ENCODE measurements around the gene COL16A1. TPM values are rescaled to one million over a fixed set of nuclear protein-coding genes. Genes with fewer than 3 reads are reported as not detected.

Gene COL16A1
- total and polyA plus RNA-seq, 2 of the 13 experiments (the other 11 are each of a cell fraction or from before 2014, with no cell fraction given): 4.3 to 12.2 TPM

- ATAC-seq (no peak), DNase-seq (ENCODE audit: low spot score) (no peak), FAIRE-seq (no peak)
- POLR2A ChIA-PET: interaction anchor here (2.1 kb wide), 1 partner anchor 27 kb away, joined by 7 read pairs; the partner anchor contains the start of gene COL16A1
- Histone ChIP-seq H3K4me3 (replicated peaks in 1 of 3; ENCODE audit: insufficient read depth in 1 of 3, low read depth in 2 of 3, low read length in 3 of 3) (no peak overlapping the region), H3K36me3 (replicated peaks in 1 of 2; ENCODE audit: control insufficient read depth in 1 of 2, insufficient read depth in 2 of 2, low read length in 2 of 2) (no peaks in the 10 kb centered on the region), H4K20me1 (ENCODE audit: insufficient read depth, low read length) (no peaks in the 10 kb centered on the region), H3K9me3 (ENCODE audit: low read length) (no peaks in the 10 kb centered on the region), H3K79me2 (ENCODE audit: insufficient read depth, low read length) (no peaks in the 10 kb centered on the region), H3K27ac (ENCODE audit: extremely low read length, insufficient read depth, low read length) (no peak overlapping the region), H3K4me2 (ENCODE audit: low read depth, low read length) (no peak overlapping the region), H3K27me3 (ENCODE audit: control insufficient read depth in 1 of 2, insufficient read depth in 2 of 2, low read length in 2 of 2) (no peaks in the 10 kb centered on the region), H3K4me1 (ENCODE audit: insufficient read depth, low read length) (no peaks in the 10 kb centered on the region), H3K9ac (ENCODE audit: insufficient read depth, low read depth, low read length) (no peak overlapping the region), H2AFZ (ENCODE audit: low read length) (no peak overlapping the region)
- BruUV-seq (replicated peaks): no TSS peak
- in situ Hi-C loops (cut with HindIII; ENCODE audit: extremely low pct_ligation_motif_present, low pct_unique_long_range_greater_than_20kb): no loop called here
- intact Hi-C loops (cut with micrococcal nuclease; ENCODE audit: unreplicated experiment): no loop called here
- whole genome bisulfite sequencing (ENCODE audit: low lambda C conversion rate): 89% methylated on average over 6 of the region's 6 CpGs
- TF ChIP-seq KDM6A (CRISPR knock-in tag; IDR thresholded peaks at IDR 0.05; ENCODE audit: low read depth) (no peak), ZBTB3 (CRISPR knock-in tag; IDR thresholded peaks at IDR 0.05; ENCODE audit: borderline replicate concordance, low read depth) (no peak), MXI1 (IDR thresholded peaks at IDR 0.05; ENCODE audit: borderline replicate concordance, low read depth, low read length) (no peak), RERE (CRISPR knock-in tag; IDR thresholded peaks at IDR 0.05; ENCODE audit: low read depth) (no peak), SNAPC5 (CRISPR knock-in tag; IDR thresholded peaks at IDR 0.05; ENCODE audit: borderline replicate concordance) (no peak)
- TF ChIP-seq, protein P1, sequence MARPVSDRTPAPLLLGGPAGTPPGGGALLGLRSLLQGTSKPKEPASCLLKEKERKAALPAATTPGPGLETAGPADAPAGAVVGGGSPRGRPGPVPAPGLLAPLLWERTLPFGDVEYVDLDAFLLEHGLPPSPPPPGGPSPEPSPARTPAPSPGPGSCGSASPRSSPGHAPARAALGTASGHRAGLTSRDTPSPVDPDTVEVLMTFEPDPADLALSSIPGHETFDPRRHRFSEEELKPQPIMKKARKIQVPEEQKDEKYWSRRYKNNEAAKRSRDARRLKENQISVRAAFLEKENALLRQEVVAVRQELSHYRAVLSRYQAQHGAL (CRISPR knock-in tag; IDR thresholded peaks at IDR 0.05; ENCODE audit: not compliant biosample characterization): no peak
- TF ChIP-seq, protein P2, sequence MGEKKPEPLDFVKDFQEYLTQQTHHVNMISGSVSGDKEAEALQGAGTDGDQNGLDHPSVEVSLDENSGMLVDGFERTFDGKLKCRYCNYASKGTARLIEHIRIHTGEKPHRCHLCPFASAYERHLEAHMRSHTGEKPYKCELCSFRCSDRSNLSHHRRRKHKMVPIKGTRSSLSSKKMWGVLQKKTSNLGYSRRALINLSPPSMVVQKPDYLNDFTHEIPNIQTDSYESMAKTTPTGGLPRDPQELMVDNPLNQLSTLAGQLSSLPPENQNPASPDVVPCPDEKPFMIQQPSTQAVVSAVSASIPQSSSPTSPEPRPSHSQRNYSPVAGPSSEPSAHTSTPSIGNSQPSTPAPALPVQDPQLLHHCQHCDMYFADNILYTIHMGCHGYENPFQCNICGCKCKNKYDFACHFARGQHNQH (CRISPR knock-in tag; IDR thresholded peaks at IDR 0.05): no peak
- TF ChIP-seq, protein P3, sequence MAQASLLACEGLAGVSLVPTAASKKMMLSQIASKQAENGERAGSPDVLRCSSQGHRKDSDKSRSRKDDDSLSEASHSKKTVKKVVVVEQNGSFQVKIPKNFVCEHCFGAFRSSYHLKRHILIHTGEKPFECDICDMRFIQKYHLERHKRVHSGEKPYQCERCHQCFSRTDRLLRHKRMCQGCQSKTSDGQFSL (CRISPR knock-in tag; IDR thresholded peaks at IDR 0.05): no peak
- CTCF ChIA-PET (ENCODE audit: low intra/inter-chr PET ratio, low total read pairs): no interaction called here
Observed at GRCh38 chr1:31677949-31678348, 25.9 kb downstream of the COL16A1 start.
